ENCODE results near the gene LRMDA. TPM values are rescaled to one million over a fixed set of nuclear protein-coding genes. Genes with fewer than 3 reads are reported as not detected.

LRMDA gene
- total RNA-seq, 1 experiment from 2014 or later, result 4.8 TPM

DNA sequence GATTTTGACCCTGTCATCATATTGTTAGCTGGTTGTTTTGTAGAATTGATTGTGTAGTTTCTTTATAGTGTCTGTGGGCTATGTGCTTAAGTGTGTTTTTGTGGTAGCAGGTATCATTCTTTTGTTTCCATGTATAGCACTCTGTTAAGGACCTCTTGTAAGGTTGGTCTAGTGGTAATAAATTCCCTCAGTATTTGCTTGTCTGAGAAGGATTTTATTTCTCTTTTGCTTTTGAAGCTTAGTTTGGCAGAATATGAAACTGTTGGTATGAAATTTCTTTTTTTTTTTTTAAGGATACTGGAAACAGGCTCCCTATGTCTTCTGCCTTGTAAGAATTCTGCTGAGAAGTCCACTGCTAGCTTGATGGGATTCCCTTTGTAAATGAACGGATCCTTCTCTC lies 1073.4 kb downstream of the LRMDA start:
- BruUV-seq (replicated peaks), result no TSS peak
- H3K4me1 ChIP-seq (ENCODE audit: control insufficient read depth in 1 of 2, insufficient read depth in 2 of 2, low read length in 2 of 2), result no peaks in the 10 kb centered on the region
- H3K27me3 ChIP-seq (ENCODE audit: insufficient read depth, low read length), result no peaks in the 10 kb centered on the region
- H4K20me1 ChIP-seq (ENCODE audit: insufficient read depth), result no peaks in the 10 kb centered on the region
- H3K4me2 ChIP-seq (ENCODE audit: low read length), result no peak overlapping the region
- POLR2A ChIA-PET, result no interaction called here
- CTCF ChIA-PET, result no interaction called here
- no peak overlapping the region for H3K4me3 ChIP-seq (replicated peaks in 1 of 2; ENCODE audit: low read depth in 1 of 2, low read length in 2 of 2)
- no peak overlapping the region for H3K27ac ChIP-seq (ENCODE audit: low read depth, low read length)
- H3K79me2 ChIP-seq (ENCODE audit: insufficient read depth, low read length), result no peaks in the 10 kb centered on the region
- no peaks in the 10 kb centered on the region for H3K9me2 ChIP-seq (ENCODE audit: insufficient read depth)
- H3K9ac ChIP-seq (ENCODE audit: low read length), result no peak overlapping the region
- H3K9me3 ChIP-seq (ENCODE audit: control insufficient read depth in 1 of 2, insufficient read depth in 1 of 2, low read depth in 1 of 2, low read length in 2 of 2), result no peaks in the 10 kb centered on the region
- ATAC-seq (no peak), DNase-seq (ENCODE audit: low read depth, low spot score) (no peak)
- no peak overlapping the region for H2AFZ ChIP-seq (ENCODE audit: low read depth, low read length, poor library complexity, severe bottlenecking)
- TF ChIP-seq, protein P1, sequence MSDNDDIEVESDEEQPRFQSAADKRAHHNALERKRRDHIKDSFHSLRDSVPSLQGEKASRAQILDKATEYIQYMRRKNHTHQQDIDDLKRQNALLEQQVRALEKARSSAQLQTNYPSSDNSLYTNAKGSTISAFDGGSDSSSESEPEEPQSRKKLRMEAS (IDR thresholded peaks at IDR 0.05), result no peak
- TF ChIP-seq RAD21 (IDR thresholded peaks at IDR 0.05; ENCODE audit: low read depth) (no peak), POLR2AphosphoS5 (IDR thresholded peaks at IDR 0.05; ENCODE audit: low read depth, low read length) (no peak), ZFX (IDR thresholded peaks at IDR 0.05) (no peak), EZH2 (IDR thresholded peaks at IDR 0.05) (no peak), SIN3A (IDR thresholded peaks at IDR 0.05; ENCODE audit: low read depth) (no peak), CEBPB (IDR thresholded peaks at IDR 0.05; ENCODE audit: low read depth) (no peak)
- TF ChIP-seq, protein P2, sequence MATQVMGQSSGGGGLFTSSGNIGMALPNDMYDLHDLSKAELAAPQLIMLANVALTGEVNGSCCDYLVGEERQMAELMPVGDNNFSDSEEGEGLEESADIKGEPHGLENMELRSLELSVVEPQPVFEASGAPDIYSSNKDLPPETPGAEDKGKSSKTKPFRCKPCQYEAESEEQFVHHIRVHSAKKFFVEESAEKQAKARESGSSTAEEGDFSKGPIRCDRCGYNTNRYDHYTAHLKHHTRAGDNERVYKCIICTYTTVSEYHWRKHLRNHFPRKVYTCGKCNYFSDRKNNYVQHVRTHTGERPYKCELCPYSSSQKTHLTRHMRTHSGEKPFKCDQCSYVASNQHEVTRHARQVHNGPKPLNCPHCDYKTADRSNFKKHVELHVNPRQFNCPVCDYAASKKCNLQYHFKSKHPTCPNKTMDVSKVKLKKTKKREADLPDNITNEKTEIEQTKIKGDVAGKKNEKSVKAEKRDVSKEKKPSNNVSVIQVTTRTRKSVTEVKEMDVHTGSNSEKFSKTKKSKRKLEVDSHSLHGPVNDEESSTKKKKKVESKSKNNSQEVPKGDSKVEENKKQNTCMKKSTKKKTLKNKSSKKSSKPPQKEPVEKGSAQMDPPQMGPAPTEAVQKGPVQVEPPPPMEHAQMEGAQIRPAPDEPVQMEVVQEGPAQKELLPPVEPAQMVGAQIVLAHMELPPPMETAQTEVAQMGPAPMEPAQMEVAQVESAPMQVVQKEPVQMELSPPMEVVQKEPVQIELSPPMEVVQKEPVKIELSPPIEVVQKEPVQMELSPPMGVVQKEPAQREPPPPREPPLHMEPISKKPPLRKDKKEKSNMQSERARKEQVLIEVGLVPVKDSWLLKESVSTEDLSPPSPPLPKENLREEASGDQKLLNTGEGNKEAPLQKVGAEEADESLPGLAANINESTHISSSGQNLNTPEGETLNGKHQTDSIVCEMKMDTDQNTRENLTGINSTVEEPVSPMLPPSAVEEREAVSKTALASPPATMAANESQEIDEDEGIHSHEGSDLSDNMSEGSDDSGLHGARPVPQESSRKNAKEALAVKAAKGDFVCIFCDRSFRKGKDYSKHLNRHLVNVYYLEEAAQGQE (IDR thresholded peaks at IDR 0.05; ENCODE audit: low read depth), result no peak
- H3K36me3 ChIP-seq (ENCODE audit: control insufficient read depth in 1 of 2, insufficient read depth in 2 of 2, low read length in 2 of 2), result no peaks in the 10 kb centered on the region
- intact Hi-C loops (cut with micrococcal nuclease), result loop anchor here (5.0 kb wide), 1 partner anchor 358 kb away; no protein-coding TSS in a partner anchor
- RAD21 ChIA-PET (ENCODE audit: low non-redundant PET in 1 of 2, low total read pairs in 2 of 2, uncharacterized antibody in 2 of 2, unreplicated experiment in 2 of 2), result no interaction called here

Measured in HCT116 (cell line).